ENCODE results near the gene EML6. TPM values are rescaled to one million over a fixed set of nuclear protein-coding genes. Genes with fewer than 3 reads are reported as not detected.

The EML6 gene
- total and polyA plus RNA-seq, 2 of the 8 experiments (the other 6 are each of a cell fraction or from before 2014, with no cell fraction given), result 1.2 to 1.6 TPM

DNA sequence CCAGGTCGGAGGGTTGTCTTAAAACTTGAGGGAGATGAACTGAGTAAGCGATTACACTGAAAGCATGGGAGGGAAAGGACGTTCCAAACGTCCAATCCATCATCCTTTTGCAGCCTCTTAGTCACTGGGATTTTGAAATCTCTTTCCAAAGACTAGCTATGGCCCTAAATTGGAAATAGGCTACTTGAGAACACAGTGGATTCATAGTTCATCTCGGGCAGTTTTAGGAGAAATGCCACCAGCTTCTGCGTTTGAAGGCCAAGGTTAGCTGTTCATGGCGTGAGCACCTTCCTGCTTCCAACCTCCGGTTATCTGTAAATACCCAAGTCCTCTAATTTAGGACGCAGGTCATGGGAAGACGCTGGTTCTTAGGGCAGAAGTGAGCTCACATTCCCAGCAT is 821 bp upstream of the EML6 start (continued):
- TF ChIP-seq SIRT6 (IDR thresholded peaks at IDR 0.05; ENCODE audit: low read length), result no peak
- no peak for TF ChIP-seq NANOG (IDR thresholded peaks at IDR 0.05; ENCODE audit: insufficient read depth, low read depth, low read length, poor library complexity, severe bottlenecking)
- TF ChIP-seq GABPA (IDR thresholded peaks at IDR 0.05; ENCODE audit: borderline replicate concordance, insufficient read depth, low read length), result no peak
- no peak for TF ChIP-seq NRF1 (IDR thresholded peaks at IDR 0.05; ENCODE audit: low read depth, low read length)
- no peak for TF ChIP-seq ATF3 (IDR thresholded peaks at IDR 0.05; ENCODE audit: insufficient read depth, low read depth, low read length)
- TF ChIP-seq GTF2F1 (IDR thresholded peaks at IDR 0.05; ENCODE audit: borderline replicate concordance, low read depth, low read length), result no peak
